ENCODE measurements around the gene TAS1R3.

TAS1R3 gene

GRCh38 chr1:1295154-1295923 lies 35.7 kb upstream of the TAS1R3 start:
- DNase-seq = no peak

- no peak for DNase-seq
These were observed 34.7 kb upstream of the TAS1R3 start for GRCh38 chr1:1296070-1297061.

- DNase-seq = no peak
These were observed 33.2 kb upstream of the TAS1R3 start for GRCh38 chr1:1297802-1298424.

GRCh38 chr1:1298861-1299685 lies 32.0 kb upstream of the TAS1R3 start:
- no peak for DNase-seq

GRCh38 chr1:1299686-1300351 lies 31.3 kb upstream of the TAS1R3 start:
- peak; percentile 29 for DNase-seq

- no peak for DNase-seq
These were observed 30.7 kb upstream of the TAS1R3 start for GRCh38 chr1:1300352-1300739.

- no peak for DNase-seq
These were observed 29.1 kb upstream of the TAS1R3 start for GRCh38 chr1:1302006-1302430.

- no peak for DNase-seq
These were observed 28.1 kb upstream of the TAS1R3 start for GRCh38 chr1:1302951-1303509.

- DNase-seq = no peak
These were observed 27.3 kb upstream of the TAS1R3 start for GRCh38 chr1:1303736-1304135.

- peak; percentile 82 for DNase-seq
These were observed 26.5 kb upstream of the TAS1R3 start for GRCh38 chr1:1304331-1305299.

- DNase-seq = peak; percentile 34
These were observed 25.6 kb upstream of the TAS1R3 start for GRCh38 chr1:1305300-1306069.

- no peak for DNase-seq
These were observed 24.9 kb upstream of the TAS1R3 start for GRCh38 chr1:1306070-1306660.

- DNase-seq = no peak
These were observed 24.3 kb upstream of the TAS1R3 start for GRCh38 chr1:1306661-1307260.

GRCh38 chr1:1307261-1307922 lies 23.7 kb upstream of the TAS1R3 start:
- DNase-seq = no peak

- DNase-seq = peak; percentile 93
These were observed 22.9 kb upstream of the TAS1R3 start, which contains the start of the genes ACAP3 and PUSL1 for GRCh38 chr1:1307923-1308755. Gene ACAP3, minus strand, starts transcription at chr1:1307930. Its CDS starts 115 bp downstream, at chr1:1307815. Gene PUSL1, plus strand, starts transcription at chr1:1308597. Its CDS starts 47 bp downstream, at chr1:1308644.

GRCh38 chr1:1308756-1309250 lies 22.3 kb upstream of the TAS1R3 start:
- no peak for DNase-seq
